ENCODE measurements around the gene CDKL2. TPM values are rescaled to one million over a fixed set of nuclear protein-coding genes. Genes with fewer than 3 reads are reported as not detected.

The CDKL2 gene
- total and polyA plus RNA-seq, 2 of the 4 experiments (the other 2 are of a cell fraction): 0.09 to 0.18 TPM

- no CpG with 5 or more reads among the region's 1 CpG for WGBS, 2 experiments (ENCODE audit: extremely low coverage in 2 of 2, insufficient read length in 1 of 2)
- BruUV-seq (replicated peaks): no TSS peak
- dilution Hi-C loops (cut with HindIII; ENCODE audit: low sequenced_read_pairs, unreplicated experiment) (no loop called here), intact Hi-C loops (cut with micrococcal nuclease) (no loop called here), in situ Hi-C loops (cut with MboI; ENCODE audit: low sequenced_read_pairs) (no loop called here)
- no peak overlapping the region for H2BK15ac ChIP-seq (ENCODE audit: low read depth, low read length)
- H3K36me3 ChIP-seq (ENCODE audit: control insufficient read depth, insufficient read depth, low read length): peaks cover 3% of the 10 kb centered on the region
- H4K20me1 ChIP-seq (ENCODE audit: insufficient read depth, low read length): no peaks in the 10 kb centered on the region
- no peak overlapping the region for H3K4me3 ChIP-seq (ENCODE audit: insufficient read depth, low read depth, low read length)
- no peak overlapping the region for H4K5ac ChIP-seq (ENCODE audit: low read depth, low read length)
- no peak for TF ChIP-seq MAFK (IDR thresholded peaks at IDR 0.05; ENCODE audit: low read depth, low read length)
- TF ChIP-seq, protein P1, sequence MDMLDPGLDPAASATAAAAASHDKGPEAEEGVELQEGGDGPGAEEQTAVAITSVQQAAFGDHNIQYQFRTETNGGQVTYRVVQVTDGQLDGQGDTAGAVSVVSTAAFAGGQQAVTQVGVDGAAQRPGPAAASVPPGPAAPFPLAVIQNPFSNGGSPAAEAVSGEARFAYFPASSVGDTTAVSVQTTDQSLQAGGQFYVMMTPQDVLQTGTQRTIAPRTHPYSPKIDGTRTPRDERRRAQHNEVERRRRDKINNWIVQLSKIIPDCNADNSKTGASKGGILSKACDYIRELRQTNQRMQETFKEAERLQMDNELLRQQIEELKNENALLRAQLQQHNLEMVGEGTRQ (IDR thresholded peaks at IDR 0.05; ENCODE audit: low read depth, low read length): no peak
- no peak for TF ChIP-seq POLR2A (IDR thresholded peaks at IDR 0.05; ENCODE audit: low read depth, low read length)
- no peak for TF ChIP-seq MXI1 (IDR thresholded peaks at IDR 0.05; ENCODE audit: borderline replicate concordance, low read depth, low read length)
- no peak for TF ChIP-seq ELK1 (IDR thresholded peaks at IDR 0.05; ENCODE audit: borderline replicate concordance, low read depth, low read length)
- no peak for TF ChIP-seq MAZ (IDR thresholded peaks at IDR 0.05; ENCODE audit: borderline replicate concordance, low read depth, low read length)
- no peak for TF ChIP-seq FOS (IDR thresholded peaks at IDR 0.05; ENCODE audit: low read depth, low read length)
- TF ChIP-seq CEBPB (IDR thresholded peaks at IDR 0.05; ENCODE audit: low read depth, low read length): no peak
- TF ChIP-seq CTCF (conservative IDR thresholded peaks at IDR 0.05; ENCODE audit: low read depth, low read length): no peak
- TF ChIP-seq SMC3 (IDR thresholded peaks at IDR 0.05; ENCODE audit: low read depth, low read length): no peak
- no peak for TF ChIP-seq RCOR1 (IDR thresholded peaks at IDR 0.05; ENCODE audit: insufficient replicate concordance, low read length)
- no peak overlapping the region for H3K23ac ChIP-seq (ENCODE audit: low read depth, low read length)
- POLR2A ChIA-PET (ENCODE audit: unreplicated experiment): no interaction called here
- H3K4ac ChIP-seq (ENCODE audit: low read depth, low read length): peak overlapping the region; percentile 40; the same call in 1 of the 2 replicates
- H2AK5ac ChIP-seq (ENCODE audit: low read depth, low read length): peak overlapping the region; percentile 3; the same call in 1 of the 2 replicates
- peak overlapping the region in 1 of 2 experiments; percentile 29; a peak in 2 of 4 replicates for H4K8ac ChIP-seq (ENCODE audit: low read depth in 2 of 2, low read length in 2 of 2)
- H3K4me2 ChIP-seq (ENCODE audit: low read depth, low read length): no peak overlapping the region
- no peaks in the 10 kb centered on the region for H3K9me3 ChIP-seq (ENCODE audit: control insufficient read depth, insufficient read depth, low read length)
- H3K4me1 ChIP-seq (ENCODE audit: control insufficient read depth, insufficient read depth, low read length): peaks cover 4% of the 10 kb centered on the region
- no peaks in the 10 kb centered on the region for H3K27me3 ChIP-seq (ENCODE audit: control insufficient read depth, insufficient read depth, low read length)
- H3K18ac ChIP-seq (ENCODE audit: low read depth, low read length): peak overlapping the region; percentile 8; the same call in 1 of the 2 replicates
- H3K79me1 ChIP-seq (ENCODE audit: low read depth in 1 of 2, low read length in 2 of 2): no peaks in the 10 kb centered on the region; a peak in 1 of 4 replicates
- no peak overlapping the region for H2BK5ac ChIP-seq (ENCODE audit: low read depth, low read length, poor library complexity, severe bottlenecking)
- CTCF ChIA-PET: no interaction called here
- no peak overlapping the region for H2BK20ac ChIP-seq (ENCODE audit: low read depth, low read length)
- H3K9ac ChIP-seq (ENCODE audit: low read depth, low read length): no peak overlapping the region
- DNase-seq (peak; percentile 59), ATAC-seq (ENCODE audit: low read depth) (peak; percentile 90)
- H3K56ac ChIP-seq (ENCODE audit: extremely low read depth, insufficient read depth, low read length): no peak overlapping the region
- H3K14ac ChIP-seq (replicated peaks; ENCODE audit: low read depth, low read length): peak overlapping the region; percentile 37; the same call in 1 of the 2 replicates
- peak overlapping the region; percentile 35 for H2AK9ac ChIP-seq (replicated peaks; ENCODE audit: low read depth, low read length, poor library complexity)
- H2BK120ac ChIP-seq (ENCODE audit: low read depth, low read length): no peak overlapping the region
- no peak overlapping the region for H2AFZ ChIP-seq (replicated peaks; ENCODE audit: low read length, poor library complexity)
- no peak overlapping the region for H4K91ac ChIP-seq (ENCODE audit: insufficient read depth, low read depth, low read length)
- H3K9me1 ChIP-seq (ENCODE audit: insufficient read depth, low read length): peaks cover 3% of the 10 kb centered on the region; the same call in 1 of the 2 replicates
- H3K27ac ChIP-seq (ENCODE audit: insufficient read depth, low read length): no peak overlapping the region
Measured at GRCh38 chr4:75637176-75637575, 6.8 kb upstream of the CDKL2 start.

All from IMR-90 (cell line).